Calu3 (cell line): Measurements from ENCODE around the gene TGM2. TPM values are rescaled to one million over a fixed set of nuclear protein-coding genes. Genes with fewer than 3 reads are reported as not detected.

Experiments
- BruUV-seq: library from RNA; stranded (reverse); fragments of 400-500 nt; replicated peaks from 2 replicates; lab custom pipeline; 2021; lab: Mats Ljungman, UMichigan
- CTCF ChIA-PET: fragments of 300-600 bp; sonication (Branson Sonifier 250); formaldehyde crosslinking; loops from one replicate; lab custom pipeline; 2022; ENCODE audit warnings: antibody characterized with exemption; lab: Charles Lee
- DNase-seq: peaks from one replicate; pipeline ENCODE4 v3.0.0; 2022
- H3K27ac Mint-ChIP-seq: one replicate; pipeline ENCODE4 v1.8.0; 2022; ENCODE audit warnings: mixed read lengths; ENCODE audit not compliant: unreplicated experiment
- H3K27me3 Mint-ChIP-seq: one replicate; pipeline ENCODE4 v1.8.0; 2022; ENCODE audit warnings: mixed read lengths; ENCODE audit not compliant: unreplicated experiment
- H3K36me3 Mint-ChIP-seq: one replicate; pipeline ENCODE4 v1.8.0; 2022; ENCODE audit warnings: mild to moderate bottlenecking, moderate library complexity, mixed read lengths; ENCODE audit not compliant: insufficient read depth, unreplicated experiment
- H3K4me1 Mint-ChIP-seq: one replicate; pipeline ENCODE4 v1.8.0; 2022; ENCODE audit warnings: mild to moderate bottlenecking, low read depth, mixed read lengths; ENCODE audit not compliant: unreplicated experiment
- H3K4me3 Mint-ChIP-seq: one replicate; pipeline ENCODE4 v1.8.0; 2022; ENCODE audit warnings: mild to moderate bottlenecking, low read depth, moderate library complexity, mixed read lengths; ENCODE audit not compliant: unreplicated experiment
- H3K9me3 Mint-ChIP-seq: one replicate; pipeline ENCODE4 v1.8.0; 2022; ENCODE audit warnings: low read depth, mixed read lengths; ENCODE audit not compliant: unreplicated experiment
- CTCF ChIP-seq: fragments of 200-600 bp; IDR thresholded peaks from one replicate; pipeline ENCODE4 v1.8.0; 2022; ENCODE audit warnings: antibody characterized with exemption; ENCODE audit not compliant: unreplicated experiment
- intact Hi-C: fragments of 100-400 bp; cut with micrococcal nuclease; formaldehyde crosslinking; loops from one replicate; pipeline ENCODE4 v1.10.0; 2022; ENCODE audit not compliant: unreplicated experiment
- total RNA-seq: library from RNA; stranded (reverse); gene quantifications from 2 replicates; pipeline ENCODE4 v1.2.3, GENCODE V29; 2022

Gene TGM2
- total RNA-seq, 1 experiment from 2014 or later, result 311 TPM

GRCh38 chr20:38139156-38139912, 25.7 kb downstream of the TGM2 start:
- Mint-ChIP-seq H3K9me3 (no peaks in the 10 kb centered on the region), H3K4me1 (peaks cover 82% of the 10 kb centered on the region), H3K36me3 (peaks cover 95% of the 10 kb centered on the region), H3K4me3 (no peak overlapping the region), H3K27me3 (no peaks in the 10 kb centered on the region), H3K27ac (peak overlapping the region; percentile 32)
- no peak for DNase-seq
- TF ChIP-seq CTCF, result no peak
- BruUV-seq, result no TSS peak
- CTCF ChIA-PET, result no interaction called here
- intact Hi-C loops, result no loop called here

GRCh38 chr20:38138086-38138778, 26.8 kb downstream of the TGM2 start:
- intact Hi-C loops, result no loop called here
- TF ChIP-seq CTCF, result no peak
- H3K36me3 Mint-ChIP-seq, result peaks cover 95% of the 10 kb centered on the region
- DNase-seq, result no peak
- H3K4me3 Mint-ChIP-seq, result no peak overlapping the region
- no peaks in the 10 kb centered on the region for H3K9me3 Mint-ChIP-seq
- H3K27ac Mint-ChIP-seq, result peak overlapping the region; percentile 32
- H3K27me3 Mint-ChIP-seq, result no peaks in the 10 kb centered on the region
- H3K4me1 Mint-ChIP-seq, result peaks cover 82% of the 10 kb centered on the region
- CTCF ChIA-PET, result no interaction called here
- no TSS peak for BruUV-seq

GRCh38 chr20:38137441-38138037, 27.5 kb downstream of the TGM2 start:
- BruUV-seq, result no TSS peak
- Mint-ChIP-seq H3K27me3 (no peaks in the 10 kb centered on the region), H3K4me1 (peaks cover 80% of the 10 kb centered on the region), H3K36me3 (peaks cover 95% of the 10 kb centered on the region), H3K27ac (no peak overlapping the region), H3K9me3 (no peaks in the 10 kb centered on the region), H3K4me3 (no peak overlapping the region)
- no peak for DNase-seq
- CTCF ChIA-PET, result no interaction called here
- intact Hi-C loops, result no loop called here
- no peak for TF ChIP-seq CTCF

- Mint-ChIP-seq H3K36me3 (peaks cover 90% of the 10 kb centered on the region), H3K9me3 (no peaks in the 10 kb centered on the region), H3K27ac (no peak overlapping the region), H3K4me3 (no peak overlapping the region), H3K4me1 (peaks cover 71% of the 10 kb centered on the region), H3K27me3 (no peaks in the 10 kb centered on the region)
- intact Hi-C loops, result no loop called here
- no TSS peak for BruUV-seq
- DNase-seq, result no peak
- TF ChIP-seq CTCF, result no peak
- CTCF ChIA-PET, result no interaction called here
Observed at GRCh38 chr20:38136421-38137245, 28.4 kb downstream of the TGM2 start.
